HG02642 (cell line): ENCODE measurements around the gene CCDC127.
"Not testable (repeated sequence)": the region's sequence is repeated elsewhere in the genome, so short reads cannot be mapped to it uniquely, and the experiment has no call there.

Experiments
- ATAC-seq: cut with Tn5 transposase; IDR thresholded peaks from one replicate; pipeline ENCODE4 v1.9.1; 2021; ENCODE audit warnings: mild to moderate bottlenecking; ENCODE audit not compliant: unreplicated experiment, poor library complexity

The CCDC127 gene

DNA sequence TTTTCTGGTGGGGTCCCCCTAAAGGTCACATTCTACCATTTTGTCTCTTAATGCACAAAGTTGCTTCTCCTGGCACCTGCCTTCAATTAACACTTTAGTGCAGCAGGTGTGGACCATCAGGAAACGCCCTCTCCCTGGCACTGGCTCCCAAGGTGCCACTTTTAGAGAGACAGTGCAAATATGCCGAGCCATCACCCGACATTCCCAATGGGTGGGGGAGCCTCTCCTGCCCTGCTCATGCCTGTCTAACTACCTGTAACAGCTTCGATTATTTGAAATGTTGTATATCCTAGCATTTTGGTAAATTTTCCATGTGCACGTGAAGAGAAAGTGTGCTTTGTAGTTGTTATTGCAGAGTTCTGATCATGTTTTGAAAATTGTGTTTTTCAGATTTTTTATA, 39.8 kb downstream of the CCDC127 start:
- ATAC-seq = no peak

DNA sequence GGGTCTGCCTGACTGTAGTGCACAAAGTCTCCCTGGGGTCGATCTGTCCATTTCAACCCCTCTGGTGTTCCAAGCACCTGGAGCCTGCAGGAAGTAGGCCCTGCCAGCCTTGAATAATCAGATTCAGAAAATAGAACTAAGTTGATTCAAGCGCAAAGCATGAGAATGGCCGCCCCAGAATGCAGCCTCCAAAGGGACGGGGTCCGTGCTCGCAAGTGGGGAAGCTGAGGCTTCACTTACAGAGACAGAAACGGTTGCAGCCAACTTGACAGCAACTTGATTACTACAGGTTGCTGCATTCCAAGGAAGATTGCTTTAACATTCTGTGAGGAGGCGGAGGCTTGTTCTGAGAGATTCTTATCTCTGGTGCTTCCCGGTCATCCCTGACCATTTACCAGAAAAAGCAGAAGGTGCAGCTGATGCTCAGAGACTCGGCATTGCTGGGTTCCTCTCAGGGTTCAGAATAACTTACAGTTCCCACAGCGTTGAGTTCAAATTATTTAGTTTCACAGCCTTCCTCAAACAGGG, 41.6 kb downstream of the CCDC127 start:
- ATAC-seq = no peak

DNA sequence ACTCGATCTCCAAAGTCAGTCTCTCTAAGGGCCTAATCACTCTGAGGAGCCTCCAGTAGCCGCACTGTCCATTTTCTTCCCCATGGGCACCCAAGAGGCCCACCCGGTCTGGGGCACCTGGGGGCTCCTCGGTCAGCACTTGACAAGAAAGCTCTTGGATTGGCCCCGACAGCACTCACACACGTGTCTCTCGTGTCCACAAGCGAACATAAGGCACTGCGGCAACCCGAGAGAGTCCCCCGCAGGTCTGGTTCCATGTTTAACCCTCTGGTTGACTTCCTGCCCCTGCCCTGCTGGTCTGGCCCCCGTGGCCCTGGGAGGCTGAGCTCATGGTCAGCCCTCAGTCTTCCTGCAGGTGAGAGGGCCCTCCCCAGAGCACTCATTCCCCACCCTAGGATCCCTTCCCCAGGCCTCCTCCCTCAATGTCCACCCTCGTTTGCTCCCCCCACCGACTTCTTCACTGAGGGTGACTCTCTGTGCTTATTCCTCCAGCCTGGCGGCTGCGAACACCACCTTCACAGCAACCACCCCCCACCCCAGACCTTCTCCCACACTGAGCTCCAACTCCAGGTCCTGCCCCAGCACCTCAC, 43.0 kb downstream of the CCDC127 start:
- ATAC-seq = no peak

GRCh38 chr5:174291-174600, 43.7 kb downstream of the CCDC127 start:
- ATAC-seq = no peak

GRCh38 chr5:173392-174290, 44.3 kb downstream of the CCDC127 start:
- no peak for ATAC-seq

- no peak for ATAC-seq
Measured at GRCh38 chr5:172841-173251, 45.1 kb downstream of the CCDC127 start.

DNA sequence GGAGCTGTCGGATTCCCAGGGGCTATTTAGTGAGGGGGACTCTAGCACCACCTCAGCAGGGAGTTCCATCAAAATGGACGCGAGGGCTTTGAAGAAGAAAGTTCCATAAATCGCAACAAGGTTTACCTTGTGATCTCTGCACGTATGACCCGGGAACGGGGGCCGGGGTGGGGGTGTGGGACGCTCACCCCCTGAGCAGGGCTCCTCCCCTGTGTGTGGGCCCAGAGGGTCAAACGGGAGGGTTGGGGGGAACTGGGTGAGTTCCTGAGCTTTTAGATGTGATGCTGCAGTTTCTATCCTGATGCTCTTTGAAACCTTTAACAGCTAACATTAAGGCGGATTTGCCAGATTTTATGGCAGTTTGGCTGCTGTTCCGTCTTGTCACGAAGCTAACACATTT, 45.5 kb downstream of the CCDC127 start:
- ATAC-seq = no peak

GRCh38 chr5:171801-172331, 46.1 kb downstream of the CCDC127 start:
- ATAC-seq = no peak

- no peak for ATAC-seq
Measured at GRCh38 chr5:170971-171800, 46.8 kb downstream of the CCDC127 start.

DNA sequence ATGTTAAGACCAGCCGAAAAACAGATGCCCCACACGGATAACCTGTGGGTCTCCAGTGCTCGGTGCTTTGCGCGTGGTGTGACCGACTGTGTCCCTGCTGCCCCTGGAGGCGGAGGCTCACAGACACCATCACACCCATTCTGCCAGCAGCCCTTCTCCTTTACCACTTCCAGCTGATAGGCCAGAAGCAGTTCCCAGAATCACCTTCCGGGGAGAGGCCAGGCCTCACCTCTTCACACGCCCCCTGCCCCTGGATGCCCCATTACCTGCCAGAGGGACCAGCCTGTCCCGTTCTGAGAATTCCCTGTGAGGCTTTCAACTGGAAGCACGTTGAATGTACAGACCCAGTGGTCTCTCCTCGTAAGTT, 48.2 kb downstream of the CCDC127 start:
- ATAC-seq = no peak

DNA sequence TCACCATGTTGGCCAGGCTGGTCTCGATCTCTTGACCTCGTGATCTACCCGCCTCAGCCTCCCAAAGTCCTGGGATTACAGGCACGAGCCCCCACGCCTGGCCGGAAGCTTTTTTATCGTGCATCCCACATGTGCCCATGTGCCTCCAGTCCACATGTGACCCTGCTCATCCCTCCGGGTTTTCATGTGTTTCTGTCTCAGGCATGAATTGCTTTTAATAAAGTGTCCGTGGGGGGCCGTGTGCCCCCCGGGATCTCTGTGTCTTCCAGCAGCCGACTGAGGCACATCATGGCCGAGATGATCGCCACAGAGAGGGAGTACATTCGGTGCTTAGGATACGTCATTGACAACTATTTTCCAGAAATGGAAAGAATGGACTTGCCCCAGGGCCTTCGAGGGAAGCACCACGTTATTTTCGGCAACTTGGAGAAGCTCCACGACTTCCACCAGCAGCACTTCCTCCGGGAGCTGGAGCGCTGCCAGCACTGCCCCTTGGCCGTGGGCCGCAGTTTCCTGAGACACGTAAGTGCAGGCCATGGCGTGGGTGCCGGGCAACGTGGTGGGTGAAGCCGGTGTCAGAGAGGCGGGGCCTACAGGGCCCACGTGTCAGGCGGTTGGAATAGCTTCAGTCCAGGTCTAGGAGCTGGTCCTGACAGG, 48.8 kb downstream of the CCDC127 start:
- ATAC-seq = no peak

DNA sequence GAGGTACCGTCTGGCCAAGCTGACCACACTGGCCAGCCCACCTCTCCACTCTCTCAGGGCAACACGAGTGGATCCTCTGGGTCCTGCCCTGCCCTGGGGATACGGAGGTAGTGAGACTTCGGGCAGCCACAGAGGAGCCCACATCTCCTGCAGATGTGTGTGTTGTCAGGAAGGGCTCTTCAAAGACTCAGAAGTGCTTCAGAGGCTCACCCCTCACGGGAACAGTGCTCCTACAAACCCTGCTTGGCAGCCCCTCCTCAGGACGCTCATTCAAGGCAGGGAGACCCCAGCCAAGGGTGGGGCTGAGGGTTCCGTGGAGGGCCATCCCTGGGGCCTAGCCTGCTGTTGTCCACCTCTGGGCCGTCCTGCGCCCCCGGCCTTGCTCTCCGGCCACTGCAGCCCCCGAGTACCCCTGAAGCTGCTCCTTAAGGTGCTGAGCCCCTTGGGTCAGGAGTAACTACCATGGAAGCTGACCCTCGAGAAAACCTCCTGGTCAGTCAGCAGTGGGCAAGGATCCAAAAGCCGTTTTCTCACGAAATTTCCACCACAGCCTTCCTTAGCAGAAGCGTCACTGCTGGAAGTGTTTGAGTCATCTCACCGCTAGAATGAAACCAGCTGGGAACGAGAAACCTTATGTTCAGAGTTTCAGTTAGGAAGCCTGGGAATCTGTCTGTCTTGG, 49.8 kb downstream of the CCDC127 start:
- ATAC-seq = no peak

GRCh38 chr5:167511-167910, 50.4 kb downstream of the CCDC127 start:
- no peak for ATAC-seq

- no peak for ATAC-seq
Measured at GRCh38 chr5:166441-167372, 51.2 kb downstream of the CCDC127 start.

DNA sequence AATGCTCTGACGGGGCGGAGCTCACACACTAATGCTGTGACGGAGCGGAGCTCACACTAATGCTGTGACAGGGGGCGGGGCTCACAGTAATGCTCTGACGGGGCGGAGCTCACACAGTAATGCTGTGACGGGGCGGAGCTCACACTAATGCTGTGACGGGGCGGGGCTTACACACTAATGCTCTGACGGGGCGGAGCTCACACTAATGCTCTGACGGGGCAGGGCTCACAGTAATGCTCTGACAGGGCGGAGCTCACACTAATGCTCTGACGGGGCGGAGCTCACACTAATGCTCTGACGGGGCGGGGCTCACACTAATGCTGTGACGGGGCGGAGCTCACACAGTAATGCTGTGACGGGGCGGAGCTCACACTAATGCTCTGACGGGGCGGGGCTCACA, 53.2 kb downstream of the CCDC127 start:
- ATAC-seq = not testable (repeated sequence)

DNA sequence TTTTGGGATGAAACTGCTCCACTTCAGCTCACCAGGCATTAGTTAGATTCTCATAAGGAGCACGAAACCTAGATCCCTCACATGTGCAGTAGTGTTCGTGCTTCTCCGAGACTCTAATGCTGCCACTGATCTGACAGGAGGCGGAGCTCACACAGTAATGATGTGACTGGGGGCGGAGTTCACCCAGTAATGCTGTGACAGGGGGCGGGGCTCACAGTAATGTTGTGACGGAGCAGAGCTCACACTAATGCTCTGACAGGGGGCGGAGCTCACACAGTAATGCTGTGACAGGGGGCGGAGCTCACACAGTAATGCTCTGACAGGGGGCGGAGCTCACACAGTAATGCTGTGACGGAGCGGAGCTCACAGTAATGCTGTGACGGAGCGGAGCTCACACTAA, 53.7 kb downstream of the CCDC127 start:
- no peak for ATAC-seq

DNA sequence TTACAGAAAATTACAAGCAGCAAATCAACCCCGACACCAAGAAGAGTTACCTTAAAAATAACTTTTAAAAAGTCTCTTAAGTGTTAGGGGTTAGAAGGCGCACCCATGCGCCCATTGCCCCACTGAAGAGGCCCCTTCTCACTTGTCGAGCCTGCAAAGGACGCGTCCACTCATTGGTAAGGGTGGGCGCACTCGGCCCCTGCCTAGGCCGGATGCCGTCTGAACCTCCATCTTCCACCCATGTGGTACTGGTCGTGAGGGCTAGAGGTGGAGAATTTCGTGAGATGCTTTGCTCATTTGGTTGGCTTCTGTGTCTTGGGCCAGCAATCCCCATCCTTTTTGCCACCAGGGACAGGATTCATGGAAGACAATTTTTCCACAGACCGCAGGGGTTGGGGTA, 54.1 kb downstream of the CCDC127 start:
- ATAC-seq = no peak

DNA sequence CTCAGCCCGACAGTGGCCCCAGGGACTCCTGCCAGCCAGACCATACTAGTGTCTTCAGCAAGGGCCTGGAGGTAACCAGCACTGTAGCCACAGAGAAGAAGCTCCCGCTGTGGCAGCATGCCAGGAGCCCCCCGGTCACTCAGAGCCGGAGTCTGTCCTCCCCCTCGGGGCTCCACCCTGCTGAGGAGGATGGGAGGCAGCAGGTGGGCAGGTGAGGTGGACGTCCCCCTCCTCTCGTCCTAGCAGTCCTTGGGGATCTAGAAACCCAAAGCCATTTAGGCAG, 54.7 kb downstream of the CCDC127 start:
- ATAC-seq = no peak
